ENCODE data around the gene ZNF232.

GRCh38 chr17:5121186-5121841, 9.6 kb upstream of the ZNF232 start:
- TF ChIP-seq CTCF (IDR thresholded peaks at IDR 0.05; ENCODE audit: insufficient read depth, low read depth, low read length) (no peak), EZH2 (IDR thresholded peaks at IDR 0.05; ENCODE audit: insufficient read depth, low read length) (no peak)
